Fibroblast of lung (primary cell): ENCODE measurements around the gene CIAO2B.

ENCODE experiments used
- EZH2 ChIP-seq: IDR thresholded peaks from 2 replicates; pipeline ENCODE4 v1.5.1; 2012; ENCODE audit warnings: low read length, control low read depth, mild to moderate bottlenecking; ENCODE audit errors: missing control alignments
- TF ChIP-seq, protein P1 (sequence below), 2 donors: IDR thresholded peaks in 1 of 2; conservative IDR thresholded peaks in 1 of 2; 1 replicate in 1 of 2; 2 replicates in 1 of 2; pipeline ENCODE4 v1.5.1; 2011 to 2012; ENCODE audit warnings: low read length in 2 of 2, control low read depth in 1 of 2, inconsistent platforms in 1 of 2, low read depth in 1 of 2, mild to moderate bottlenecking in 1 of 2

DNA sequence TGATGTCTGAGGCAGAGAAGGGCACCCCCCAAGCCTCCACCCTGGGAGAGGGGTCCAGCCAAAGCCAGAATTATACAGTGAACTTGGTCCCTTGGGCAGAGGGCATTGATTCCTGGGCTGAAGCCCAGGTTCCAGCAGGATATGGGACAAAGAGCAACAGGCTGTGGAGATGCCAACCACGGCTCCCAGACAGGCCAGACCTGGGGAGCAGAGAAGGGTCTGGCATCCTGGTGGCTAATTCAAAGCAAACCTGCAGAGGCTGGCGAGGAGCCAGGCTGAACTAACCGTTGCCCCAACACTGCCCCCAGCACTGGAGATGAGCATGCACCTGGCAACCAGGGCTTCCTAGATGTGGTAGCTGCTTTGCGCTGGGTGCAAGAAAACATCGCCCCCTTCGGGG, 29.8 kb upstream of the CIAO2B start:
- TF ChIP-seq, protein P1, sequence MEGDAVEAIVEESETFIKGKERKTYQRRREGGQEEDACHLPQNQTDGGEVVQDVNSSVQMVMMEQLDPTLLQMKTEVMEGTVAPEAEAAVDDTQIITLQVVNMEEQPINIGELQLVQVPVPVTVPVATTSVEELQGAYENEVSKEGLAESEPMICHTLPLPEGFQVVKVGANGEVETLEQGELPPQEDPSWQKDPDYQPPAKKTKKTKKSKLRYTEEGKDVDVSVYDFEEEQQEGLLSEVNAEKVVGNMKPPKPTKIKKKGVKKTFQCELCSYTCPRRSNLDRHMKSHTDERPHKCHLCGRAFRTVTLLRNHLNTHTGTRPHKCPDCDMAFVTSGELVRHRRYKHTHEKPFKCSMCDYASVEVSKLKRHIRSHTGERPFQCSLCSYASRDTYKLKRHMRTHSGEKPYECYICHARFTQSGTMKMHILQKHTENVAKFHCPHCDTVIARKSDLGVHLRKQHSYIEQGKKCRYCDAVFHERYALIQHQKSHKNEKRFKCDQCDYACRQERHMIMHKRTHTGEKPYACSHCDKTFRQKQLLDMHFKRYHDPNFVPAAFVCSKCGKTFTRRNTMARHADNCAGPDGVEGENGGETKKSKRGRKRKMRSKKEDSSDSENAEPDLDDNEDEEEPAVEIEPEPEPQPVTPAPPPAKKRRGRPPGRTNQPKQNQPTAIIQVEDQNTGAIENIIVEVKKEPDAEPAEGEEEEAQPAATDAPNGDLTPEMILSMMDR (conservative IDR thresholded peaks at IDR 0.05 in 1 of 2, IDR thresholded peaks at IDR 0.05 in 1 of 2; ENCODE audit: low read depth in 1 of 2, low read length in 2 of 2): no peak
- TF ChIP-seq EZH2: no peak
